ENCODE results near the gene CEP104.

GRCh38 chr1:3891329-3891865 is 34.4 kb upstream of the CEP104 start:
- no peak for TF ChIP-seq CTCF (IDR thresholded peaks at IDR 0.05)
- no peak for TF ChIP-seq POLR2A (IDR thresholded peaks at IDR 0.05)
